RWPE1 (cell line): ENCODE measurements around the gene POU5F1.
"Not testable (repeated sequence)": the region's sequence is repeated elsewhere in the genome, so short reads cannot be mapped to it uniquely, and the experiment has no call there.

ENCODE experiments used
- CTCF ChIA-PET: fragments of 350-600 bp; sonication (Branson Sonifier 250); formaldehyde crosslinking; extraction: SDS; loops from one replicate; lab custom pipeline; 2021; lab: Yijun Ruan, JAX
- POLR2A ChIA-PET: fragments of 400-600 bp; formaldehyde crosslinking; extraction: SDS; loops from one replicate; lab custom pipeline; 2020; ENCODE audit warnings: antibody characterized with exemption; ENCODE audit not compliant: low non-redundant PET; lab: Yijun Ruan, JAX
- DNase-seq: peaks from one replicate; pipeline ENCODE4 v3.0.0; 2012; ENCODE audit warnings: low spot score
- H3K27ac ChIP-seq: fragments of 450-650 bp; 2 replicates; pipeline ENCODE4 v1.5.1; 2017
- TF ChIP-seq, protein P1 (sequence below): fragments of 450-650 bp; conservative IDR thresholded peaks from 2 replicates; pipeline ENCODE4 v1.5.1; 2017; ENCODE audit warnings: low read depth, mild to moderate bottlenecking

POU5F1 gene

DNA sequence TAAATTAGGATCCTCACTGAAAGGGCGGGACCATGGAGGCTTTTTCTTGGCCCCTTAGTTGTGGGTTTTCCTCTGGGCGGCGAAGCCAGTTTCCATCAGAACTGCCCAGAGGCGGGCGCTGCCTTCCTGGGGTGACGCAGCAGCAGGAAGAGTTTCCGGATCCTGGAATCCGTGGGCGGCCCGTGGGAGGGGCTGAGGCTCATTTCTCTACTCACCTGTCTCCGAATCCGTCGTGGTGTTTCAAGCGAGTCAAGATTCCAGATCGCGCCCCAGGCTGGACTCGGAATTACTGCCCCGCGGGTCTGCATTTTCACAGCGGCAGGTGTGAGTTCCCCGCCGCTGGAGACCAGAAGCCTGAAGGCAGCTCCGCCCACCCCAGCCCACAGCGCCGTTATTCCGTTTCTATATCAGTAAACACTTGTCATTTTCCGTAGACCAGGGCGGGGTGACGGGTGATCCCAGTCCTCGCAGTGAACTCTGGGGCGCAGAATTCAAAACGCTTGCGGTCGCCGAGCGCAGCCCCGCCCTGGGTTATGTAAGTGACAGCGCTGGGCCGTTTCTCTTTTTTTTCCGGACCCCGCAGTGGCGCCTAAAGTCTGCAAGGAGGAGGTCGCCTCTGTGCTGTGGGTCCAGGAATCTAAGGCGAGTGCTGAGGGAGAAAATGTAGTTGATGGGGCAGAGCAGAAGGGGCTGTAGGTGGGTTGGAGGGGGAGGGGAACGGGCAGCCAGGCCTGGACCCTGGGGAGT, 27.2 kb upstream of the POU5F1 start:
- peak overlapping the region; percentile 97 for H3K27ac ChIP-seq
- CTCF ChIA-PET = interaction anchor here (0.6 to 2.9 kb wide), 6 partner anchors 25 to 169 kb away, joined by 3 to 33 read pairs (median 4); no protein-coding TSS in a partner anchor
- TF ChIP-seq, protein P1, sequence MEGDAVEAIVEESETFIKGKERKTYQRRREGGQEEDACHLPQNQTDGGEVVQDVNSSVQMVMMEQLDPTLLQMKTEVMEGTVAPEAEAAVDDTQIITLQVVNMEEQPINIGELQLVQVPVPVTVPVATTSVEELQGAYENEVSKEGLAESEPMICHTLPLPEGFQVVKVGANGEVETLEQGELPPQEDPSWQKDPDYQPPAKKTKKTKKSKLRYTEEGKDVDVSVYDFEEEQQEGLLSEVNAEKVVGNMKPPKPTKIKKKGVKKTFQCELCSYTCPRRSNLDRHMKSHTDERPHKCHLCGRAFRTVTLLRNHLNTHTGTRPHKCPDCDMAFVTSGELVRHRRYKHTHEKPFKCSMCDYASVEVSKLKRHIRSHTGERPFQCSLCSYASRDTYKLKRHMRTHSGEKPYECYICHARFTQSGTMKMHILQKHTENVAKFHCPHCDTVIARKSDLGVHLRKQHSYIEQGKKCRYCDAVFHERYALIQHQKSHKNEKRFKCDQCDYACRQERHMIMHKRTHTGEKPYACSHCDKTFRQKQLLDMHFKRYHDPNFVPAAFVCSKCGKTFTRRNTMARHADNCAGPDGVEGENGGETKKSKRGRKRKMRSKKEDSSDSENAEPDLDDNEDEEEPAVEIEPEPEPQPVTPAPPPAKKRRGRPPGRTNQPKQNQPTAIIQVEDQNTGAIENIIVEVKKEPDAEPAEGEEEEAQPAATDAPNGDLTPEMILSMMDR = no peak
- peak; percentile 78 for DNase-seq
- POLR2A ChIA-PET = no interaction called here

DNA sequence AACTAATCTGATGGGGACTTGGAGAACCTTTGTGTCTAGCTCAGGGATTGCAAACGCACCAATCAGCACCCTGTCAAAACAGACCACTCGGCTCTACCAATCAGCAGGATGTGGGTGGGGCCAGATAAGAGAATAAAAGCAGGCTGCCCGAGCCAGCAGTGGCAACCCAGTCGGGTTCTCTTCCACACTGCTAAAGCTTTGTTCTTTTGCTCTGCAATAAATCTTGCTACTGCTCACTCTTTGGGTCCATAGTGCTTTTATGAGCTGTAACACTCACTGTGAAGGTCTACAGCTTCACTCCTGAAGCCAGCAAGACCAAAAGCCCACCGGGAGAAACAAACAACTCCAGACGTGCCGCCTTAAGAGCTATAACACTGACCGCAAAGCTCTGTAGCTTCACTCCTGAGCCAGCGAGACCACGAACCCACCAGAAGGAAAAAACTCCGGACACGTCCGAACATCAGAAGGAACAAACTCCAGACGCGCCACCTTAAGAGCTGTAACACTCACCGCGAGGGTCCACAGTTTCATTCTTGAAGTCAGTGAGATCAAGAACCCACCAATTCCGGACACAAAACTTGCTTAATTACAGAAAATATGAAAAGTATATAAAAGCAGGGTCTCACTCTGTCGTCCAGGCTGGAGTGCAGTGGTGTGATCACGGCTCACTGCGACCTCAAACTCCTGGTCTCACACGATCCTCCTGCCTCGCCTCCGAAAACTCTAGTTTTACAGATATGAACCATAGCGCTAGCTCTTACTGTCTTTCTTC, 26.0 kb upstream of the POU5F1 start:
- peak overlapping the region; percentile 97 for H3K27ac ChIP-seq

DNA sequence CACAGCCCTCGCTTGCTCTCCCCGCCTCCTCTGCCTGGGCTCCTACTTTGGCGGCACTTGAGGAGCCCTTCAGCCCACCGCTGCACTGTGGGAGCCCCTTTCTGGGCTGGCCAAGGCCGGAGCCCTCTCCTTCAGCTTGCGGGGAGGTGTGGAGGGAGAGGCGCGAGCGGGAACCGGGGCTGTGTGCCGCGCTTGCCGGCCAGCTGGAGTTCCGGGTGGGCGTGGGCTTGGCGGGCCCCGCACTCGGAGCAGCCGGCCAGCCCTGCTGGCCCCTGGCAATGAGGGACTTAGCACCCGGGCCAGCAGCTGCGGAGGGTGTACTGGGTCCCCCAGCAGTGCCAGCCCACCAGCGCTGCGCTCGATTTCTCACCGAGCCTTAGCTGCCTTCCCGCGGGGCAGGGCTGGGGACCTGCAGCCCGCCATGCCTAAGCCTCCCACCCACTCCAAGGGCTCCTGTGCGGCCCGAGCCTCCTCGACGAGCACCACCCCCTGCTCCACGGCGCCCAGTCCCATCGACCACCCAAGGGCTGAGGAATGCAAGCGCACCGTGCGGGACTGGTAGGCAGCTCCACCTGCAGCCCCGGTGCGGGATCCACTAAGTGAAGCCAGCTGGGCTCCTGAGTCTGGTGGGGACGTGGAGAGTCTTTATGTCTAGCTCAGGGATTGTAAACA, 25.0 kb upstream of the POU5F1 start:
- POLR2A ChIA-PET, DNase-seq, H3K27ac ChIP-seq: not testable (repeated sequence)
- CTCF ChIA-PET = interaction anchor here (2.9 kb wide), 1 partner anchor 172 kb away, joined by 33 read pairs; no protein-coding TSS in a partner anchor

More for the DNA sequence above, 26.0 kb upstream of the POU5F1 start:
- POLR2A ChIA-PET, DNase-seq: not testable (repeated sequence)
- CTCF ChIA-PET = interaction anchor here (0.6 to 2.9 kb wide), 6 partner anchors 42 to 387 kb away, joined by 3 to 33 read pairs (median 3); no protein-coding TSS in a partner anchor

DNA sequence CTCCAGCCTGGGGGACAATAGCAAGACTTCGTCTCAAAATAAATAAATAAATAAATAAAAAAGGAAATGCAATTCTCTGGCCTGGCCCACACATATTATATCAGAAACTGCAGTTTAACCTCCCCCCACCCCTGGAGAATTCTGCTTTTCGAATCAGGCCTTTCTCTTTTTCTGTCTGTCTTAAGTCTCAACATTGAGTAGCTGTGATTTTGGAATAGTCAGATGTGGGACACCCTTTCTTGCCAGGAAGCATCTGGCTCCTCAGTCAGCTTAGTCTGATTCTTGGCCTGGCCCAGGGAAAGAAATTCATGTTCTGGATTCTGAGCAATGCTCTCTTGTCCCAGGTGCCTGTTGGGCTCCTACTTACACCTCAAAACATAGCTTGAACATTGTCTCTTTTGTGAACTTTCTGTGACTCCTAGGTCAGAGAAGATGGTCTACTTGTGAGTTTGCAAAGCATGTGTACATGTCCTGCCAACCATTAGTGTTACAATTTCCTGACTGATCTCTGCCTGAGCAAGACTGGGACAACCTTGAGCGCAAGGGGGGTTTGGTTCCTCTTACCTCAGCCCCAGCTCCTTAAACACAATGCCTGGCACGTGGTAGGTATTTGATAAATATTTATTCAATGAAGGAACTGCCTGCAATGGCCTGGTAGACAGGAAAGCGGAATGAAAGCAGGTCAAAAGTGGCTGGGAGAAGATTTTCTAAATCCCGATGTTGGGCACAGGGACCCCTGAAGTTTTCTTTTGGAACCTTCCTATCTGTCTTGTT, 23.8 kb upstream of the POU5F1 start:
- ChIA-PET CTCF (interaction anchor here (0.6 to 1.3 kb wide), 3 partner anchors 48 to 1020 kb away, joined by 3 to 8 read pairs (median 5); no protein-coding TSS in a partner anchor), POLR2A (no interaction called here)
- DNase-seq = no peak
- H3K27ac ChIP-seq = no peak overlapping the region; the same call in 1 of the 2 replicates
- TF ChIP-seq, protein P1 = no peak

DNA sequence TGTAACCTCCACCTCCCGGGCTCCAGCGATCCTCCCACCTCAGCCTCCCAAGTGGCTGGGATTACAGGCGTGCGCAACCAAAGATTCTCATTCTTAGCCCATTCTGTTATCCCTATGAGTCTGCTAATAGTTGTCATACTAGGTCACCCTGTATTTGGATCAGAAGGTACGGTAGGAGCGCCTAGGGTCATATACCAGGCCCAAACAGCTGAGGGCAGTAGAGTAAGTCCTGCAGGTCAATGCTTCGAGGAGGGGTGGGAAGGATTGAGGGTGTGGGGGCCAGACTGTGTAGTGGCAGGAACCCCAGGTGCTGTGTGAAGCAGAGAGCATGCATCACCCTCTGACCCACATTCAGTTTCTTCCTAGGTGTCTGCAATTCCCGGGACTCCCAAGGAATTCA, 22.7 kb upstream of the POU5F1 start:
- CTCF ChIA-PET = interaction anchor here (0.7 to 1.8 kb wide), 5 partner anchors 12 to 173 kb away, joined by 3 to 20 read pairs (median 6); partner anchors contain the start of genes PSORS1C2 and TCF19

DNA sequence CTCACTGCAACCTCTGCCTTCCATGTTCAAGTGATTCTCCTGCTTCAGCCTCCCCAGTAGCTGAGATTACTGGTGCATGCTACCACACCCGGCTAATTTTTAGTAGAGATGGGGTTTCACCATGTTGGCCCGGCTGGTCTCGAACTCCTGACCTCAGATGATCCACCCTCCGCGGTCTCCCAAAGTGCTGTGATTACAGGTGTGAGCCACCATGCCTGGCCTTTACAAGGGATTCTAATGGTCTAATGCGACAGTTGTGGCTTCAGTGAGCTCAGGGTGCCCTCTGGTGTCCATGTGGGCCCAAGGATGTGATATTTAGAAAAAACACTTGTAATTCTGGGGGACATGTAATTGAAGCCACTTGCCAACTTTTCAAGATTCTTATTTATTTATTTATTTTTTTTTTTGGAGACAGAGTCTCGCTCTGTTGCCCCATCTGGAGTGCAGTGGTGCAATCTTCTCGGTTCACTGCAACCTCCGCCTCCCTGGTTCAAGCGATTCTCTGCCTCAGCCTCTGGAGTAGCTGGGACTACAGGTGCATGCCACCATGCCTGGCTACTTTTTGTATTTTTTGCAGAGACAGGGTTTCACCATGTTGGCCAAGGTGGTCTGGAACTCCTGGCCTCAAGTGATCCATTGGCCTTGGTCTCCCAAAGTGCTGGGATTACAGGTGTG, 22.1 kb upstream of the POU5F1 start:
- POLR2A ChIA-PET = interaction anchor here (0.7 kb wide), 1 partner anchor 441 kb away, joined by 6 read pairs; no protein-coding TSS in a partner anchor
- peak overlapping the region; percentile 38; the same call in 1 of the 2 replicates for H3K27ac ChIP-seq
- CTCF ChIA-PET = interaction anchor here (0.6 to 1.8 kb wide), 13 partner anchors 11 to 381 kb away, joined by 3 to 20 read pairs (median 4); partner anchors contain the start of genes MUCL3, PSORS1C2, TCF19 and VARS2
- DNase-seq = peak; percentile 48
- TF ChIP-seq, protein P1 = peak; percentile 70

More for the DNA sequence above, 22.7 kb upstream of the POU5F1 start:
- TF ChIP-seq, protein P1 = no peak
- no peak for DNase-seq
- POLR2A ChIA-PET = no interaction called here
- peak overlapping the region; percentile 38 for H3K27ac ChIP-seq
